NCI-H2227 (cell line): ENCODE data around the gene MECP2.
"Not testable (repeated sequence)": the region's sequence is repeated elsewhere in the genome, so short reads cannot be mapped to it uniquely, and the experiment has no call there.

Experiments
- DNase-seq: peaks from one replicate; lab custom pipeline; 2025; ENCODE audit not compliant: unreplicated experiment; lab: John Stamatoyannopoulos, UW

The MECP2 gene

DNA sequence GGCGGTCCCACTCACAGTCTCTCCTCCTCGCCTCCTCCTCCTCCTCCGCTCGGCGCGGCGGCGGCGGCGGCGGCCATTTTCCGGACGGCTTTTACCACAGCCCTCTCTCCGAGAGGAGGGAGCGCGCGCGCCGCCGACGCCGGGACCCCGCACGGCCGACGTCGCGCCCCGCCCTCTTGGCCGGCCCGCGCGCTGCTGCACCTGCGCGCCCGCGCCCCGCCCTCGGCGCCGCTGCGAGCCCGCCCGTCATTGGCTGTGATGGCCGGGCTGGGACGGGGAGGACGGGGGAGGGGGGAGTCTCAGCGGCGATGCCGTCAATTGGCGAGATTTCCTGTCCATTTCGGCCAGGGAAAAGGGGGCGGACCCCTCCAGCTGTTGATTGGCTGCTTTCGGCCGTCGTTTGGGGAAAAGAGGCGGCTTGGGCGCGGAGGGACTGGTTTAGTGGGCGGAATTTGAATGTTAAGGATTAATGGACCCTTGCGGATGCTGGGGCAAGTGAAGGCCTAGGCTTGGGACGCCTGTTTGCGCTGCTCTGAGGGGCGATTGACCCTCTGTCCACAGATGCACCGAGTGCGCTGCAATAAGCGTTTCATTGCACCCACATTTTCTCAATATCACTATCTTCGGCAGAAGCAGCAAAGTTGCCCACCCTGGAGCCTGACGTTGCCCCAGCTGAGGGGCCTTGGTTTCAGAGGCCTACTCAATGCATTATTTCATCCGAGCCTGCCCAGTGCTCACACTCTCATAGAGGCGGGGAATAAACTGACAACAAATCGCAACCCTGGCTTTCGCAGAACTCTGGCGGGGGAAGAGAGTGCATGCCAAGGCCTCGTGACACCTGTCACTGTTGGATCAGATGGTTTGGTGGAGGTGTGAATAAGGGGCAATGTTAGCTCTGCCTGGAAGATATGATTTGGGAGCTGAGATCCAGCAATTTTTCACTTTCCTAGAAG lies at the start of gene MECP2:
Gene MECP2 (minus strand): TSS at position 129 of the 953 bp plus-strand sequence.
- DNase-seq: peak; percentile 96

DNA sequence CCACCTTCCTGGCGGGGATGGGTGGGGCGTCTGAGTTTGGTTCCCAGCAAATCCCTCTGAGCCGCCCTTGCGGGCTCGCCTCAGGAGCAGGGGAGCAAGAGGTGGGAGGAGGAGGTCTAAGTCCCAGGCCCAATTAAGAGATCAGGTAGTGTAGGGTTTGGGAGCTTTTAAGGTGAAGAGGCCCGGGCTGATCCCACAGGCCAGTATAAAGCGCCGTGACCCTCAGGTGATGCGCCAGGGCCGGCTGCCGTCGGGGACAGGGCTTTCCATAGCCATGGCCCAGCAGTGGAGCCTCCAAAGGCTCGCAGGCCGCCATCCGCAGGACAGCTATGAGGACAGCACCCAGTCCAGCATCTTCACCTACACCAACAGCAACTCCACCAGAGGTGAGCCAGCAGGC lies 46.5 kb upstream of the MECP2 start, which contains the start of gene OPN1LW:
Gene OPN1LW (plus strand): TSS at position 234 of the 400 bp plus-strand sequence. CDS start 41 bp downstream, at position 275.
- DNase-seq: not testable (repeated sequence)

DNA sequence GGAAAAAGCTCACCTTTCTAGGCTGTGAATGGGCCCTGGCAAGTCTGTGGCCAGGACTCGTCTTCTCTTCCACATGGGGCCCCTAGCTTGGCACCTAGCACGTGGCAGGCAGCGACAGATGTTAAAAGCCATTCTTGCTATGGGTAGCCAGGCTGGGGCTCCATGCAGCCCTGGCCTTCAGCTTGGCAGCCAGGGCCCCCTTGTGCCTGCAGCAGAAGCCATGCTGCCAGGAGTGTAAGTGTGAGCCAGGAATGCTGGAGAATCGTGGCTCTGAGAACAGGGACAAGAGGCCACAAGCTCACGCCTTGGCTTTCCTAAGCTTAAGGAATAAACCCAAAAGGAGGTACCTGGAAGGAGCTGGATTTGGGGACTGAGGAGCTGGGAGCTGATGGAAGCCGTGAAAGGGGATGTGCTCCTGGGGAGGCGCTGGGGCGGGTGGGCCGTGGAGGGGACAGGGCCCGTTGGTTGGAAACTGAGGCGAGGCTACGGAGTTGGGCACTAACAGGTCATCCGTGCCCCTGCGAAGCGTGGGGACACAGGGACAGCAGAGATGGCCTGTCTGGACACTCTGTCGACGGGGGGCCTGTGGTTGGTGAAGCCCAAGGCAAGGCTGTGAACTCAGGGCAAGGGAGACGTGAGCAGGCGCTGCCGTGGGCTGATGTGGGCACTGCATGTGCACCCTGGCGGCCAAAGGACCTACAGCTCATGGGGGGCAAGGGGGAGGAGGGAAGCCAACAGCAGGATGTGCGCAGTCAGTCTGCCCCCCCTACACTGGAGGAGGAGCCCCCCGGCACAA lies 45.6 kb upstream of the MECP2 start:
- DNase-seq: no peak

DNA sequence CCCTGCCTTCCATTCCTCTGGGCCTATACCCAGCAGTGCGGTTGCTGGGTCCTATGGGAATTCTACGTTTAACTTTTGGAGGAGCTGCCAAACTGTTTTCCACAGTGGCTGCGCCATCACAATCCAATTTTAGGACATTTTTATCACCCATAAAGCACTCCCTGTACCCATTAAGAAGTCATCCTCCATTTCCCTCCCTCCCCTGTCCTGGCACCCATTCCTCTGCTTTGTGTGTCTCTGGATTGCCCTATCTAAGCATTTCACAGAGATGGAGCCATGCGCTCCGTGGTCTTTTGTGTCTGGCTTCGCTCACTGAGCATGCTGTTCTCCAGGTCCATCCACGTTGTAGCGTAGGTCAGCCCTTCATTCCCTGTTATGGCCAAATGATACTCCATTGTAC lies 44.9 kb upstream of the MECP2 start:
- DNase-seq: no peak

DNA sequence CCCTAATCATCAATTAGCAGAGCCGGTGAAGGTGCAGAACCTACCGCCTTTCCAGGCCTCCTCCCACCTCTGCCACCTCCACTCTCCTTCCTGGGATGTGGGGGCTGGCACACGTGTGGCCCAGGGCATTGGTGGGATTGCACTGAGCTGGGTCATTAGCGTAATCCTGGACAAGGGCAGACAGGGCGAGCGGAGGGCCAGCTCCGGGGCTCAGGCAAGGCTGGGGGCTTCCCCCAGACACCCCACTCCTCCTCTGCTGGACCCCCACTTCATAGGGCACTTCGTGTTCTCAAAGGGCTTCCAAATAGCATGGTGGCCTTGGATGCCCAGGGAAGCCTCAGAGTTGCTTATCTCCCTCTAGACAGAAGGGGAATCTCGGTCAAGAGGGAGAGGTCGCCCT lies 43.2 kb upstream of the MECP2 start:
- no peak for DNase-seq

DNA sequence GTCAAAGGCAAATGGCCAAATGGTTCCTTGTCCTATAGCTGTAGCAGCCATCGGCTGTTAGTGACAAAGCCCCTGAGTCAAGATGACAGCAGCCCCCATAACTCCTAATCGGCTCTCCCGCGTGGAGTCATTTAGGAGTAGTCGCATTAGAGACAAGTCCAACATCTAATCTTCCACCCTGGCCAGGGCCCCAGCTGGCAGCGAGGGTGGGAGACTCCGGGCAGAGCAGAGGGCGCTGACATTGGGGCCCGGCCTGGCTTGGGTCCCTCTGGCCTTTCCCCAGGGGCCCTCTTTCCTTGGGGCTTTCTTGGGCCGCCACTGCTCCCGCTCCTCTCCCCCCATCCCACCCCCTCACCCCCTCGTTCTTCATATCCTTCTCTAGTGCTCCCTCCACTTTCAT lies 42.7 kb upstream of the MECP2 start:
- no peak for DNase-seq

DNA sequence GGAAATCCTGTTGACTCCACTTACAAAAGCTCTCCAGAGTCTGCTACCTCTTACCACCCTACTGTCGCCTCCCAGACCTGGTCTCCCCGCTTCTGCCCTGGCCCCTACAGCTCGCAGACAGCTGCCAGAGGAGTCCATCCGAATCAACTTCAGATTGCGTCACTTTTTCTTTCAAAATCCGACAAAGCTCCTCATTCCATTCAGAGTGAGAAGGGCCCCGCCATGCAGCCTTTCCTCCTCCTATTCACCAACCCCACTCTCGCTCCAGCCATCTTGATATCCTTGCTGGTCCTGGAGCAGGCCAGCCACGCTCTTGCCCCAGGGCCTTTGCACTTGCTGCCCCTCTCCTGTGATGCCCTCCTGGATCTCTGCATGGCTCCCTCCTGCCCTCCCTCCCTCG lies 41.3 kb upstream of the MECP2 start:
- no peak for DNase-seq

DNA sequence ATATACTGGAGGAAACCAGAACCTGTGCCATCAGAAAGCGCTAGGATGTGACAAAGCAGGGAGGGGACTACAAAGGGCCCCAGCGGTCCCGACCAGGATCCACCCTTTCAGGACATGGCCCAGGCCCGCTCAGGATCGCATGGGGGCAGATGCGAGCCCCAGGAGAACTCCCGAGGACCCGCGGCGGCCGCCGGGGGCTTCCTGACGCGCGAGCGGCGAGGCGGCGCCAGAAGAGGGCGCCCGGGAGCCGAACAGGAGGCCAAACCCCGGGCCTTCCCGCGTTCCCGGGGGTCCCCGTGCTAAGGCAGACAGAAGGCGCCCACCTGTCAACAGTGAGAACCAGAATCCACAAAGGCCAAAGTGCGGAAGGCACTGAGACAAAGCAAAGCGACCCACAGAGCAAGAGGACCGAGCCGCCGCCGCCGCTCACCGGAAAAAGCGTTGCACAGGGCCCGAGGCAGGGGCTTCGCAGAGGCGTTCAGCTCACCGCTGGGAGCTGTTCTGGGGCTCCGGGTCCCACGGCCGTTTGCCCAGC lies 39.2 kb upstream of the MECP2 start:
- DNase-seq: peak; percentile 88

DNA sequence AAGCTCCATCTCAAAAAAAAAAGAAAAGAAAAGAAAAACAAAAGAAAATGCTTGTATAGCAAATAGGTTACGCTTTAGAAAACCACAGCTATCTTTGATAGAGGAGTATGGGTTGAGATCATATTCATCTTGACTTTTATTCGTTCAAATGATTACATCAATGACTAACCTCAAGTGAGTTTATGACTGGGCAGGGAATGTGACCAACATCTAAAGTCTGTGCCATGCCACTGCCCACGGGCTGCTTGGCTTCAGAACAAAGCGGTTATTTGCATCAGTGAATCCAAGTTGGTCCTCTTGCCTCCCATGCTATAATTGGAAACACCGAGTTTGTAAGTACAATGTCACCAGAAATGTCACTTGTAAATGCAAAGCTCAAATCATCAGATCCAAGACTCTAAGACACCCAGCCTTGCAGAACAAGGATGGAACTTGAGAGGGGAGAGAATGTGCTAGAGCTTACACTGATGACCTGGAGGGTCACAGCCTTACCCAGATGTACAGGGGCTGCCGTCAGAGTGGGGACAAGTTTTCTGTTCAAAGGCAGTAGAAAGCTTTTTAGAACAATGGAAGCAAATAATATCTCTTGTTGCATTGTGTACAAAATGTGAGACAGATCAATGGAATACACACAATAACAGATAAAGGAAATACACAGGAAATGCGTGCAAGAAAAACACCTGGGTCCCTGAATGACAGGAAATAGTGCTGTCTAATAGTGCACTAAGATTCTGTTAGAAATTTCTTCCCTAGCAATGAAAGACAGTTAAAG lies 38.1 kb upstream of the MECP2 start:
- no peak for DNase-seq

DNA sequence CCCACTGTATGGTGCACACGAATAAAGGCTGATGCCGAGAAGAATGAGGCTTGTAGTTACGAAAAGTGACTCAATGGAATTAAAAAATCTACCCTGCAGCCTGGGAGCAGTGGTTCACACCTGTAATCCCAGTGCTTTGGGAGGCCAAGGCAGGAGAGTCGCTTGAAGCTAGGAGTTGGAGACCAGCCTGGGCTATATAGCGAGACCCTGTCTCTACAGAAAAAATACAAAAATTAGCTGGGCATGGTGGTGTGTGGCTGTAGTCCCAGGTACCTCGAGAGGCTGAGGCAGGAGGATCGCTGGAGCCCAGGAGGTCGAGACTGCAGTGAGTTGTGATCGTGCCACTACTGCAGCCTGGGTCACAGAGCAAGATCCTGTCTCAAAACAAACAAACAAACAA lies 34.8 kb upstream of the MECP2 start:
- no peak for DNase-seq

DNA sequence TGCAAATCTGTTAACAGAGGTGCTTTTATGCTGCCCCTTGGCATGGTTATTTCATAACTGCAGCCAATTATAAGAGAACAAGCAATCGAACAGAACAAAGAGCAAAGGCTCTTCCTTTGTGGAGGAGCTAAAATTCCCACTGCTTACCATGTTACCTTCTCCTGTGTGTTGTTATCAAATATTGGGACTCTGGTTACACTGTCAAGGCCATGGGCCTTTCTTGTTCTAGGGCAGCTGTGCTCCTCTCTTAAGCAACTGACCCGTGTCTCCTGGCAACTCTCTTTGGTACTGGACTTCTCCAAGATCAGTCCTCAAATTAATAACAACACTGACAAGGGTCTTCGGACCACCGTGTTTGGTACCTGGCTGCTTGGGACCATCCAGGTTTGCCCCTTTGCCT lies 34.4 kb upstream of the MECP2 start:
- no peak for DNase-seq

DNA sequence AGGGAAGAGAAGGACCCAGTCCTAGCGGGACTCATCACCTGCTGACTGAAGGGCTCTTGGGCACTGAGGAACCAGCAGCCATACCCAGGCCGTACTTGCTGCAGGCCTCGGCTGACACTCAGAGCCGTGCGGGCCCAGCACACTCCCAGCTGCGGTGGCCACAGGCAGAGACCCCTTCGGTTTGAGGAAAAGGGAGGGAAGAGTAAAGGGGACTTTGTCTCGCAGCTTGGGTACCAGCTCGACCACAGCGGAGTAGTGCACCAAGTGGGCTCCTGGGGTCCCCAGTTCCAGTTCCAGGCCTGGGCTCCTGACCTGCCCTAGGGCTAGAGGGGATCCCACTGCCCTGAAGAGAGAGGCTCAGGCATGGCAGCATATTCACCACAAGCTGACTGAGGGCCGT lies 28.6 kb upstream of the MECP2 start:
- DNase-seq: no peak

DNA sequence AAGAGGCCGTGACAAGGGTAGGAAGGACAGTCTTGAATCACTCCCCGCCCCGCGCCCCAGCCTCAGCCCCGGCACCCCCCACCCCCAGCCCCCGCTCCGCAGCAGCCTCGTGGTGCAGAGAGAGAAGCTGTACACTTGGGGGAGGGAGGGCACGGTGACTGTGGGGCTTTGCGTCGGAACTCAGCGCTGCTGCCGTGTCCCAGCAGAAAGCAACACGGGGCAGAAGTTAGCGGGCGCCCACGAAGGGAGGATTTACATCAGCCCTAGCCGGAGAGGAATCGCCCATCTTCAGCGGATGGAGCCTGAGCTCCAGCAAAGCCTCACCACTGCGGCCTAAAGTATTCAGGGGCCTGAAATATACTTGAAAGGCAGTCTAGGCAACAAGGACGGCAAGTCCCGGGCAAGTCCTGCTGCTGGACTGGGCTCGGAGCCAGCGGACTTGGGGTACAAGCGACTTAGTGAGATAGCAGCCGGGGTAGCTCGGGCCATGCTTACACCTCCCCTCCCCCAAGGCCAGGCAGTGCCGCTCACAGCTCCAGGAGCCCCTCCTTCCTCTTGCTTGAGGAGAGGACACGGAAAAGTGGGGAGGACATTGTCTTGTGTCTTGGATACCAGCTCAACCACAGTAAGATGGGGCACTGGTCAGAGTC lies 28.0 kb upstream of the MECP2 start:
- no peak for DNase-seq

DNA sequence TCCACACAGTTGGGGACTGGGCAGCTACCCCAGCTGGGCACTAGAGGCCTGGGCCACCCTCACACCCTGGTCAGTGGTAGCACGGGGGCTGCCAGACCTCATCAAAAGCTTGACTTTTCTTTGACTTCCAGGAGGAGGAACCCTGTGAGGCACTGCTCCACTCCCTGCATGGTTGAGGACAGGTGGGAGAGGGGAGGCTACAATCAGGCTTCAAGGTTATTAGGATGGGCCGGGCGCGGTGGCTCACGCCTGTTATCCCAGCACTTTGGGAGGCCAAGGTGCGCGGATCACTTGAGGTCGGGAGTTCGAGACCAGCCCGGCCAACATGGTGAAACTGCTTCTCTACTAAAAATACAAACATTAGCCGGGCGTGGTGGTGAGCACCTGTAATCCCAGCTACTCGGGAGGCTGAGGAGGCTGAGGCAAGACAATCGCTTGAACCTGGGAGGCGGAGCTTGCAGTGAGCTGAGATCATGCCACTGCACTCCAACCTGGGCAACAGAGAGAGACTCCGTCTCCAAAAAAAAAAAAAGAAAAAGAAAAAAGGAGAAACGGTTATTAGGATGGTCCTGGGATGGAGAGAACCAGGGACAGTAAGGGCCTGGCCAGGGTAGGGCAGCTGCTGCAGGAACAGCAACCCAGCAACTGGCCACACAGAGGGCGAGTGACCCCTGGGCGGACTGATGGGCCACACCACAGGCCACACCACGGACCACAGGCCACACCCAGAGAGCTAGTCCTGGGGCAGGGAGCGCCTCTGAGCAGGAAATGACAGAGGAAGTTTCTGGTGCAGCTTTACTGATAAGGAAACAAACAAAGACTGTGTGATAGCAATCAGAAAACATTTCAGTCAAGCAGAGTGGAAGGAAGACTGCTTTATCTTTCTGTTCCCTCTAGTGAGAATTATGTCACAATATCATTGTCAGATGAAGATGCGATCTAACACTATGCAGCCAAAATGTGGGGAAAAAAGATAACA lies 26.0 kb upstream of the MECP2 start:
- no peak for DNase-seq

DNA sequence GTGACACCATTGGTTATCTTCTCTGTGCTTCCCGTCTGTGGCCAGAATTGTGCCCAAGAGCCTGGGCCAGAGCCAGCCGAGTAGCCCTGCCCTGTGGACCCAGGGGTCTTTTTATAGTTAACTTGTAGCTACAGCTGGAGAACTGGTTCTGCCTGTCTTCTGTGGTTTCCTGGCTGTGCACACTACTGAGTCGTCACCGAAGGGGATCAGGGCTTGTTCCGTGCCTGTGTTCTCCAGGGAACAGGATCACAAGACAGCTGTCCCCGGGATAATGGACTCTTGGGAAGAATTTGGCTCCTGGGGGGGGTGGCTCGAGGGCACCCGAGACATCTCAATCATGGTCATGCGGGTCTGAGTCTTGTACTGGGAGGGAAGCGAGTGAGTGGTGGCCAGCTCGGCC lies 24.4 kb upstream of the MECP2 start:
- no peak for DNase-seq

DNA sequence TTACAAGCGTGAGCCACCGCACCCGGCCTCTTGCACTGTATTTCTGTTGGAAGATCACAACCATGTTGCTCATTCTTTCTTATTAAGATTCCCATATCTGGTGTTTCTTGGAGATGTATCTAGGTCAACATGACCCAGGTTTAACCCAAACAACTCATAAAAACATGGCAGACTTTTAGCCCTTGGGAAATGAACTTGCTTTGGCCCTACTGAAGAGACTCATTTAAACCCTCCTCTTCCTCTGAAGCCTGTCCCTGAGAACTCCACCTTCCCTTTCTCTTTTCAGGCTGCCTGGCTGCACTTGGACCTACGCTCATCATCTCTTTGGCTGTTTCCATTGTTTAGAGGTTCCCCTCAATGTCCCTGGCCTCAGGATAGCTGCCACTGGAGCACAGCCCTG lies 23.7 kb upstream of the MECP2 start:
- no peak for DNase-seq

DNA sequence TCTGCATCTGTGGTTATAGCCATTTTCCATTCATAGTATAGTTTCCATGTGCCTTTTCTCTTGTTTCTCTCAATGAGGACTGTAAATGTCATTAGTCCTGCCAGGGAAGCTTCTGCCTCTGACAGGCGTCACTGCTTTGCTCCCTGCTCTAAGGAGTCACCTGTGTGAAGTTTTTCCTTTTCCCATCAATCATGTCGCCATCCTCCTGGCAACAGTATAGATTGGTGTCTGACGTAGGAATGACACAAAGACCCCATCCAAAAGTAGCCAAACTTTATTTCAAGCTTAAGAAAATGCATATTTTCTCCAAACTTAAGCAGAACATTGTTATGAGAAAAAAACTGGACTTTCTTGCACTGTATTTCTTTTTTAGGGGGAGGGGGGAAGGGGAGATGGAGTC lies 23.1 kb upstream of the MECP2 start:
- no peak for DNase-seq

DNA sequence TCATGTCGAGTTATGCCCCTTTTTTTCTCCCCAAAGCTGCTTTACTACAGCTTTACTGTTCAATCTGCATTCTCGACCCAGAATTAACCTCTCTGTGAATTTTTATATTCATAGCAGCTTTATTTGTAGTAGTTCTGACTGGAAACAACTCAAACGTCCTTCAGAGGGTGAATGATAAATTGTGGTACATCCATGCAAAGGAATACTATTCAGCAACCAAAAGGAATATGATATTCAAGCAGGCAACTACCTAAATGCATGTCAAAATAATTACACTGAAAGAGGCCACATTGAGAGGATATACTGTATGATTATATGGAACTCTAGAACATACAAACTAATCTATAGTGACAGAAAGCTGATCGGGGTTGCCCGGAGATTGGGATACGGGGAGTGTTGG lies 20.0 kb upstream of the MECP2 start:
- DNase-seq: no peak
